AG04449 (cell line): ENCODE data around the gene PRR29.

Experiments used
- CTCF ChIA-PET: fragments of 350-600 bp; formaldehyde crosslinking; extraction: SDS; loops from one replicate; lab custom pipeline; 2021; ENCODE audit warnings: antibody characterized with exemption; lab: Yijun Ruan, JAX
- POLR2A ChIA-PET: fragments of 400-600, 350-600 bp; formaldehyde crosslinking; extraction: SDS; loops from one replicate; lab custom pipeline; 2020; ENCODE audit warnings: antibody characterized with exemption, inconsistent platforms; lab: Yijun Ruan, JAX
- DNase-seq: peaks from one replicate; pipeline ENCODE4 v3.0.0-alpha.2; 2010; ENCODE audit warnings: low read depth, low spot score
- H3K4me3 ChIP-seq: 2 replicates; pipeline ENCODE4 v1.5.1; 2011; ENCODE audit warnings: low read depth, mild to moderate bottlenecking, control low read depth, low read length
- CTCF ChIP-seq: IDR thresholded peaks from one replicate; pipeline ENCODE4 v1.5.1; 2011; ENCODE audit warnings: mild to moderate bottlenecking, moderate library complexity, low read length, control low read depth, inconsistent platforms; ENCODE audit not compliant: insufficient read depth; ENCODE audit errors: missing control alignments

PRR29 gene

GRCh38 chr17:63962298-63962744, 35.8 kb upstream of the PRR29 start:
- TF ChIP-seq CTCF: no peak
- POLR2A ChIA-PET: no interaction called here
- H3K4me3 ChIP-seq: no peak overlapping the region
- CTCF ChIA-PET: interaction anchor here (1.1 to 6.6 kb wide), 3 partner anchors 10 to 64 kb away, joined by 3 to 53 read pairs (median 4); no protein-coding TSS in a partner anchor
- no peak for DNase-seq

GRCh38 chr17:63963123-63963522, 35.0 kb upstream of the PRR29 start:
- no peak overlapping the region for H3K4me3 ChIP-seq
- no peak for TF ChIP-seq CTCF
- CTCF ChIA-PET: interaction anchor here (1.6 to 6.6 kb wide), 3 partner anchors 13 to 171 kb away, joined by 5 to 53 read pairs (median 11); no protein-coding TSS in a partner anchor
- POLR2A ChIA-PET: no interaction called here
- DNase-seq: no peak

GRCh38 chr17:63966646-63967264, 31.4 kb upstream of the PRR29 start:
- CTCF ChIA-PET: interaction anchor here (1.3 to 1.9 kb wide), 3 partner anchors 9 to 20 kb away, joined by 3 to 9 read pairs (median 6); no protein-coding TSS in a partner anchor
- POLR2A ChIA-PET: no interaction called here
- no peak for TF ChIP-seq CTCF
- DNase-seq: no peak
- no peak overlapping the region for H3K4me3 ChIP-seq

- H3K4me3 ChIP-seq: no peak overlapping the region
- no peak for DNase-seq
- CTCF ChIA-PET: interaction anchor here (0.8 to 1.8 kb wide), 6 partner anchors 14 to 60 kb away, joined by 3 to 6 read pairs (median 3); no protein-coding TSS in a partner anchor
- POLR2A ChIA-PET: no interaction called here
- no peak for TF ChIP-seq CTCF
Observed at GRCh38 chr17:63967953-63968352, 30.2 kb upstream of the PRR29 start.

GRCh38 chr17:63969278-63969677, 28.9 kb upstream of the PRR29 start:
- TF ChIP-seq CTCF: no peak
- no peak overlapping the region for H3K4me3 ChIP-seq
- DNase-seq: no peak
- CTCF ChIA-PET: interaction anchor here (1.0 to 2.3 kb wide), 8 partner anchors 10 to 164 kb away, joined by 3 to 10 read pairs (median 3); partner anchors contain the start of gene GH1
- POLR2A ChIA-PET: no interaction called here

- ChIA-PET POLR2A (no interaction called here), CTCF (interaction anchor here (2.5 kb wide), 1 partner anchor 26 kb away, joined by 11 read pairs; no protein-coding TSS in a partner anchor)
- H3K4me3 ChIP-seq: no peak within 1 kb of the TSS
Observed at GRCh38 chr17:63972796-63973195, 25.4 kb upstream of the PRR29 start, which contains the start of gene SCN4A. Gene SCN4A (minus strand): TSS chr17:63972918. CDS start chr17:63972841, 77 bp downstream.

More at GRCh38 chr17:63972796-63973195, 25.4 kb upstream of the PRR29 start, which contains the start of gene SCN4A:
- no peak for DNase-seq
- no peak for TF ChIP-seq CTCF
